Activated CD8-positive, alpha-beta memory T cell treated with anti-CD3 and anti-CD28 coated beads, Interleukin-2, amount 50 U/mL, for 24 hours (primary cell): Measurements from ENCODE around the gene SMG9.

Experiments used
- DNase-seq: peaks from one replicate; pipeline ENCODE4 v3.0.0-alpha.2; 2020; ENCODE audit errors: extremely low read depth

The SMG9 gene, protein sequence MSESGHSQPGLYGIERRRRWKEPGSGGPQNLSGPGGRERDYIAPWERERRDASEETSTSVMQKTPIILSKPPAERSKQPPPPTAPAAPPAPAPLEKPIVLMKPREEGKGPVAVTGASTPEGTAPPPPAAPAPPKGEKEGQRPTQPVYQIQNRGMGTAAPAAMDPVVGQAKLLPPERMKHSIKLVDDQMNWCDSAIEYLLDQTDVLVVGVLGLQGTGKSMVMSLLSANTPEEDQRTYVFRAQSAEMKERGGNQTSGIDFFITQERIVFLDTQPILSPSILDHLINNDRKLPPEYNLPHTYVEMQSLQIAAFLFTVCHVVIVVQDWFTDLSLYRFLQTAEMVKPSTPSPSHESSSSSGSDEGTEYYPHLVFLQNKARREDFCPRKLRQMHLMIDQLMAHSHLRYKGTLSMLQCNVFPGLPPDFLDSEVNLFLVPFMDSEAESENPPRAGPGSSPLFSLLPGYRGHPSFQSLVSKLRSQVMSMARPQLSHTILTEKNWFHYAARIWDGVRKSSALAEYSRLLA

GRCh38 chr19:43754503-43755255 is at the start of gene SMG9:
Gene SMG9, minus strand, starts transcription at chr19:43754962. Its CDS starts 4,221 bp downstream, at chr19:43750741.
- DNase-seq = peak; percentile 94

- no peak for DNase-seq
These were observed 49.7 kb upstream of the SMG9 start for GRCh38 chr19:43804432-43804831.

- DNase-seq = no peak
These were observed 47.6 kb upstream of the SMG9 start, which contains the start of gene LYPD5 for GRCh38 chr19:43802216-43802951. Gene LYPD5, minus strand, starts transcription at chr19:43802447. Its CDS starts 67 bp downstream, at chr19:43802380.

DNA sequence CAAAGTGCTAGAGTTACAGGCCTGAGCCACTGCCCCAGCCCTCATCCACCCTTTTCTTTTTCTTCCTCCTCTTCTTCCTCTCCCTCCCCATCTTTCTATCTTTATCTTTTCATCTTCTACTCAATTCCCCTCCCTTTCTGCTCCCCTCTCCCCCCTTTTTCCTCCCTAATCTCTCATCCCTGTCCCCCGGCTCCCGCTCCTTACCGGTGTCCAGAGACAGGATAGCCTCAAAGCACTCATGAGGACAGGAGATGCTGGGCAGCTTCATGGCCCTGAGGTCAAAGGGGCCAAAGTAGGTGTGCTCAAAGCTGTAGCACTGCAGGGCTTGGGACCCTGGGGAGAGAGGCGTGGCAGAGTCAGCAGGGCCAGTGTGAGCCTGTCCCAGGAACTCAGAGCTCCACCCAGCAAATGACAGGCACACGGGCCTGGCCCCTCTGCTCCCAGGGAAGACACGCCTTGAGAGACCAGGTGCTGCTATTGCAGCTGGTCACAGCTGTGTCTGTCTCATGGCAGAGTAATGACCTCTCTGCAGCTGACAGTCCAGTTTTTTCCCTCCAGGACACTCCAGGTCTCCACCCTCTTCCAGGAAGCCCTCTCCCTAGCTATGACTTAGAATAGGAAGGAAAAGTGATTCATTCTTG is 44.9 kb upstream of the SMG9 start:
- DNase-seq = no peak

DNA sequence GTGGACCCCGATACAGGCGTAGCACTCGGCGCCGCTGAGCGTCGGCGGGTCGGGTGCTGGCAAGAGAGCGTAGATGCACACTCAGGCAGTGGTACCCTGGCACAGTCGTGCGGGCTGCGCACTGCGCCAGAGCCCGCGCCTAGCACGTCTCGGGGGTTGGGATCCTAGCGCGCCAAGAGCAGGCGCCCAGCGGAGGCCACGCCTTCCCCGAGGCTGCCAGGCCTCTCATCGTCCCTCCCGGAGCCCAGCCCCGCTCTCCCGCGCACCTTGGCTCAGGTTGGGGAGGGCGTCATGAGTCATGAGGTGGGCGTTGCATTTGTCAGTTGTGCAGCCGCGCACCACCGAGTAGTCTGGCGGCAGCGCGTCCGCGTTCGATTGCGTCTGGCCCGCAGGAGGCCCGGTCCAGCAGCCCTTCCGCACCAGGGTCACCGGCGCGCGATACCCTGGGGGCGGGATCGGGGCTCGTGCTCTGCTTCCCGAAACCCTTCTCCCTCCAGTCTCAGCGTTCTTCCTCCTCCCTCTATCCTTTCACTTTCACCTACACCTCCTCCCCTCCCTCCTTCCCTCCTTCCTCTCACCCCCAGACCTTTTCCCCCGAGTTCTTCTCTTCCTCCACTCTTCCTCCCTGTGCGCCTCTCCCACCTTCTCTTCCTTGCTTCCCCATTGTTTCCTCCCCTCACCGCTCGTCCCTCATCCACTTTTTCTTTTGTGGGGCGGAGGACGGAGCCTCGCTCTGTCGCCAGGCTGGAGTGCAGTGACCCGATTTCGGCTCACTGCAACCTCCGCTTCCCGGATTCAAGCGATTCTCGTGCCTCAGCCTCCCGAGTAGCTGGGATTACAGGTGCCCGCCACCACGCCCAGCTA is 44.0 kb upstream of the SMG9 start:
- peak; percentile 24 for DNase-seq

DNA sequence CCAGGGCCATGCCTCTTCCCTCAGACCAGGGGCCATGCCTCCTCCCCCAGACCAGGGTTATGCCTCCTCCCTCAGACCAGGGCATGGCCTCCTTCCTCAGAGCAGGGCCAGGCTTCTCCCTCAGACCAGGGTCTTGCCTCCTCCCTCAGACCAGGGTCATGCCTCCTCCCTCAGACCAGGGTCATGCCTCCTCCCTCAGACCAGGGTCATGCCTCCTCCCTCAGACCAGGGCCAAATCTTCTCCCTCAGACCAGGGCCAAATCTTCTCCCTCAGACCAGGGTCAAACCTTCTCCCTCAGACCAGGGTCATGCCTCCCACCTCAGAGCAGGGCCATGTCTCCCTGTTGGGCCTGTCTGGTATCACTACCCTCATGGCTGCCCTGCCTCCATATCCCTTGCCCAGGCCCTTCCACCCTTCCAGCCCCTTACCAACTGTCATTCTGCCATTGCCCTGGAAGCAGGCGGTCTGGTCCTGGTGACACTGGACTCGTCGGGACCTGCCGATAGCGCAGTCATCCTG is 43.3 kb upstream of the SMG9 start:
- DNase-seq = no peak

GRCh38 chr19:43797556-43797955 is 42.8 kb upstream of the SMG9 start:
- no peak for DNase-seq

DNA sequence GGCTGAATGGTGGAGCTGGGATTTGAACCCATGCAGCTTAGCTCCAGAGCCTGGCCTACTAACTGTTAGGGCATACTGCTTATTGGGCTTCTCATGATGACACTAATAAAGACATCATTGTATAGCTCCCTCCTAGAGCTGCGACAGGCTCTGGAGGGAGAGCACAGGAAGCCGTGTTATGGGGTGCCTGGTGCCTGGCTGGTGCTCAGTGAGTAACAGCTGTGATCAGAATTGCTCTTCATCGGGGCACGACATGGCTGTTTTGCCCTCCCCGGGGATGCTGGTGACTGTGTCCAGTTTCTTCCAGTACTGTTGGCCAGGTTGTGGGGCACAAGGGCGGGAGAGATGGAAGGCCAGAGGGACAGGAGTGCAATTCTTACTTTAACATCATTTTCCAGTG is 42.4 kb upstream of the SMG9 start:
- no peak for DNase-seq

- DNase-seq = no peak
These were observed 35.8 kb upstream of the SMG9 start for GRCh38 chr19:43790587-43790986.

DNA sequence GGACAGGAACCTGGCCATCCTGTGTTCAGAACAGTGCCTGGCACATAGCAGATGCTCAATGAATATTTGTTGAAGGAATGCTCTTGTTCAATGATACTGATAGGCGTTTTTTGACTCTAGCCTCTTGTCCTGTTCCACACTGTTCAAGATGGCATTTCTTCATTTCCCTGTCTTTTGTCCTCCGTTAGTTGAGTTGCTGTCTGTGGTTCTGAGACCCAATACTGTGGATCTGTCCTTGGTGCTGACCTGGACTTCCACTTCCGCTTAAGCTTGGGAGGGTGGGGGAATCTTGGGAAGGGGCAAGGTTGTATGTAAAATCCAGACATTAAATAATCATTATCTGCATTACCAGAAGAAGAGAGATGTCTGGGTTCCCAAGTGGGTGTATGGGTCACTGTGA is 34.3 kb upstream of the SMG9 start:
- DNase-seq = no peak

DNA sequence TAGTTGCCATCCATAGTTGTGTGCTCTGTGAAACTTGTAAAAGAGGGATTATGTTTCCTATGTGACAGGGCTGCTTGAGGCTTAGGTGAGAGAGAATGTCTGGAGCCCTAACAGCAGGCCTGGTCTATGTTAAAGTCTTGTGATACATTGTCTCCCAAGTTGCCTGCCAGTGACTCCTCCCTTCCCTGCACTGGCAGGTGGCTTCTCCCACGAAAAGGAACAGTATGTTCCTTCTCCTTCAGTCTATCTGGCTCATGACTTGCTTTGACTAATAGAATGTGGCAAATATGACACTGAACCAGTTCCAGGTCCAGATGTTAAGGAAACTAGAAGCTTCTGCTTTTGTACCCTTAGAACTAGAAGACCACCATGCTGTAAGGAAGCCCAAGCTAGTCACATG is 31.9 kb upstream of the SMG9 start:
- DNase-seq = no peak

GRCh38 chr19:43784981-43785808 is 30.4 kb upstream of the SMG9 start:
- DNase-seq = no peak

- peak; percentile 25 for DNase-seq
These were observed 29.6 kb upstream of the SMG9 start for GRCh38 chr19:43784241-43784980.

GRCh38 chr19:43783636-43784035 is 28.9 kb upstream of the SMG9 start:
- DNase-seq = no peak

GRCh38 chr19:43782689-43783231 is 28.0 kb upstream of the SMG9 start:
- DNase-seq = no peak

- no peak for DNase-seq
These were observed 27.5 kb upstream of the SMG9 start for GRCh38 chr19:43782311-43782660.

GRCh38 chr19:43781630-43782310 is 27.0 kb upstream of the SMG9 start:
- no peak for DNase-seq
